Renal cortical epithelial cell (primary cell): Measurements from ENCODE around the gene WNK2. TPM values are rescaled to one million over a fixed set of nuclear protein-coding genes. Genes with fewer than 3 reads are reported as not detected.

Source experiments
- DNase-seq: peaks from one replicate; pipeline ENCODE4 v3.0.0-alpha.2; 2011; ENCODE audit warnings: low read depth
- total RNA-seq: library from RNA; depleted of rRNA; stranded (reverse); fragments of >200 nt; gene quantifications from 2 replicates; pipeline ENCODE4 v1.2.3, GENCODE V29; 2014

Gene WNK2
- total RNA-seq, 1 donor from 2014 or later: not detected

DNA sequence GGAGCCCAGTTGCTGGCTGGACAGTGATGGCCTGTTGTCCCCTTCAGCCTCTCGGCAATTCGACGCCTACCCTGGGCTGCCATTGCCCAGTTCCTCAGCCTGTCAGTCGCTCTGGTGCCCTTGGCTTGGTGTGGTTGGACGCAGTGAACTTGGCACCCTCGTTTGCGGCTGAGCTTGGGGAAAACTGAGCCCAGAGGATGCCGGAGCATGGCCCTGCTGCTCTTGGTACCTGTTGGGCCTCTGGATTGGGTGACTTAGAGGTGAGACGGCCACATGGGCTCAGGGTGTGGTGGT, 16.5 kb downstream of the WNK2 start:
- no peak for DNase-seq

GRCh38 chr9:93200989-93201334, 17.0 kb downstream of the WNK2 start:
- DNase-seq: no peak

GRCh38 chr9:93203026-93203717, 19.2 kb downstream of the WNK2 start:
- DNase-seq: no peak

- DNase-seq: no peak
Measured at GRCh38 chr9:93203718-93204469, 20.0 kb downstream of the WNK2 start.

DNA sequence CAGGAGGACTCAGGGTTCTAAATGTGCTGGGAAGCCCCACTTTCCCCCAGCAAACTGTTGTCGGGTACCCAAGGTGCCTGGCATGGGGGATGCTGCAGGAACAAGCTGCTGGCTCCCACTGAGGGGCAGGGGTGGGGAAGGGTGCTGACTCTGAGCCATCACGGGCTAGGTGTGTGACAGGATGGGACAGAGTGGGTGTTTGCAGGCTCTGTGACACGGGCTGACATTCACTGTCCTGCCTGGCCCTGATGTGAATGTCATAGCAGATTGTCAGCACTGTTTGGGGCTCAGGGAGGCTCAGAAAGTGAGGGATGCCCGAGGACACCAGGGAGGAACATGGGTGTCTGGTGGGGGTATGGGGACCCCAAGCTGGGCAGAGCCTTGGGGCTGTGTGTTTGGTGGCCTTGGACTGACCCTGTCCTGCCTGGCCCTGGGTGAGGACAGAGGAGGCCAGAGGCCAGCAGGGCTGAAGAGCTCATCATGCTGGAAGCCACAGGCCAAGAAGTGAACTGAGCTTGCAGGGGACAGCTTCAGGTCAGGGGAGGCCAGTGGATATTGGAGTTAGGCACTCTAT, 20.6 kb downstream of the WNK2 start:
- no peak for DNase-seq

- no peak for DNase-seq
Measured at GRCh38 chr9:93205045-93205768, 21.3 kb downstream of the WNK2 start.

- DNase-seq: no peak
Measured at GRCh38 chr9:93205896-93206575, 22.1 kb downstream of the WNK2 start.

- no peak for DNase-seq
Measured at GRCh38 chr9:93206576-93207155, 22.7 kb downstream of the WNK2 start.

DNA sequence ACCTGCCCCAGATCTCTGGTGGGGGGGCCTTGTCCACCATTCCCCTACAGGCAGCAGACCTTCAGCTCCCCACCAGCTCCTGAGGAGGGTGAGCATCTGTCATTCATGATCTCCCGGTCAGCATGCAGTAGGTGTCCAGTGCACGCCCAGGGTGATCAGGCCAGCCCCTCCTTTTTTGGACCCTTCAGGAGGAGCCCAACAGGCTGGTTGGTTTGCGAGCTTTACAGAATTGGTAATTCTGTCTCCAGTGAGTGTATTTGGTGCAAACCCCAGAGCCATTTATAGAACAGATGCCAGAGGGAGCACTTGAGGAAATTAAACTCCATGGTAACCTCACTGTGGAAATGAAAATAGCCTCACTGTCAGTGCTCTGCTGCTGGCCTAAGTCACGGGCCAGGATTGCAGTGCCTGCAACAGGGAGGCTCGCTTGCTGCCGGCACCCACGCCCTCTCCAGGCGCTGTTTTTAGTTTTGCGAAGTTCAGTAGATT, 23.4 kb downstream of the WNK2 start:
- DNase-seq: no peak

DNA sequence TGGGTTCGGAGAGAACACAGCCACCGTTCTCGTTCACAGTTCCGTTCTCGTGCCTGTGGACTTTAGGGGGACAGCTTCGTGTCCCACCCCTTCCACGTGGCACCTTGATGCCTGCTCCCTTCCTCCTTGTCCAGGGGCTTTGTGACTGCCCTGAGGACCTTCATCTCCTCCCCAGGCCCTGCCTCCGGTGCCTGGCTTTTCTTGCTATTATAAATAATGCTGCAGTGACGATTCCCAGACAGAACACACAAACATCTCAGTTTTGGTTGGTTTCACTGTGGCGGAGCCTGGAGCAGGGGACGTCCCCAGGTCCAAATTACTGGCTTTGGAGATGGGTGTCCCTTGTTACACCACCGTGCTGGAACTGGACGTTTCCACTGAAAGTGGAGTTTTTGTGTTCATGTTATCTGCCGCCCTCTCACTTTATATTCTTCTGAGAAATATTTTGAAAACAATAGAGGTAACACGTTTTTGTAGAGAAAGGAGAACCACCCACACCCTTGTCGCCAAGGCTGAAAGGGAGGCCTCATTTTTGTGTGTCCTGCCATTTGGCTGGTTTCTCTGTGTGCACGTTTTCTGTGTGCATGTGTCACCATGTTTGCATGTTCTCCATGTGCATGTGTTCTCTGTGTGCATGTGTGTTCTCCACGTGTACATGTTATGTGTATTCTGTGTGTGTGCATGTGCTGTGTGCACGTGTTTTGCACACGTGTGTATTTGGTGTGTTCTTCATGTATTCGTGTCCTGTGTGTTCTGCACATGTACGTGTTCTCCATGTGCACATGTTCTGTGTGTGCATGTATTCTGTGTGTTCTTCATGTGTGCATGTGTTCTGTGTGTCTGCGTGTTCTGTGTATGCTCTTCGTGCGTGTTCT, 24.2 kb downstream of the WNK2 start:
- no peak for DNase-seq

DNA sequence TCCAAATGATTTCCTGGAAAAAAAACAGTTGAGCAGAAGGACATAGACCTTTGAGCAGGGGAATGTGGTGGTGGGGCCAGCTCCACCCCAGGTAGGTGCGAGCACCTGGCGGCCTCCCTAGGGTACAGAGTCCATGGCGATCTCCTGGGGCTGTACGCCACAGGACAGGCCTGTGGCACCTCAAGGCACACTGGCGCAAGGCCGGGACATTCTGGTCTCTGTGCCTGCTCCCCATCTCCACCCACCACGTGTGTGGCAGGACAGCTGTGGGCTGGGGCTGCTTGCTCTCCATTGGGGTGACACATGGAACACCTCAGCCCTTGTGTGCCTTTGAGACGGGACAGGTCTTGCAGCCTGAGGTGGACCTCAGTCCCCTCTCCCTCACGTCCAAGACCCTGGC, 25.2 kb downstream of the WNK2 start:
- no peak for DNase-seq

GRCh38 chr9:93209576-93210323, 25.8 kb downstream of the WNK2 start:
- DNase-seq: no peak

DNA sequence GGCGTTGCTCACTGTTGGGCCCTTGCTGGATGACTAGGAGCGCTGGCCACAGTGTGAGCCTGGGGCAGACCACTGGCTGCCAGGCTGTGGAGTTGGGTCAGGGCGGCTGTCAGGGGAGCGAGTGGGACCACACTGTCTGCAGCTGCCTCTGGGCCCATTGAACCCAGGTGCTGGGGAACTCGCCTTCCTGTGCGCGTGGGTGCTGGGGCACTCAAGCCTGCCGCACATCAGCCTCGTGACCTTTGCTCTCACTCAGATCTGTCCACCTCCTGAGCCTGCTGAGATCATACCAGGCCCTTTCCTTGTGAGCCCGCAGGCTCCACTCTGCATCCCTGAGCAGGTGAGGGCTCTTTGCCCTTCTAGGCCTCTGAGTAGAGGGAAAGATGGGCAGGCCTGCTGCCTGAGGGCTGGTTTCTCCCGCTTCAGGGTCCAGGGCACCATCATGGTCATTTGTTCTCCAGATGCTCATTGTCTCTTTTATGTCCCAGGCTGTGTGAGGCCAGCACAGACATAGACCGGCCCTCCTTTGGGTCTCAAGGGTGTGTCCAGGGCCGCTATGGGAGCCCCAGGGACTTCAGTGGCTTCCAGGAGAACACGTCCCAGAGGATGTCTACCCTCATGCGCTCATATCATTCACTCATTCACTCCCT, 26.5 kb downstream of the WNK2 start:
- no peak for DNase-seq

GRCh38 chr9:93210974-93211653, 27.2 kb downstream of the WNK2 start:
- DNase-seq: no peak

DNA sequence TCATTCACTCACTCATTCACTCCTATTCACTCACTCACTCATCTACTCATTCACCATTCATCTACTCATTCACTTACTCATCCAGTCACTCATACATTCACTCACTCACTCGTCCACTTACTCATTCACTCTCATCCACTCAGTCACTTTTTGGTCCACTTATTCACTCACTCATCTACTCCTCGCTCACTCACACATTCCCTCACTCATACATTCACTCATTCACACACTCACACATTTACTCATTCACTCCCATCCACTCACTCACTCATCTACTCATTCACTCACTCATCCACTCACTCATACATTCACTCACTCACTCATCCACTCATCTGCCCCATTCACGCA, 27.7 kb downstream of the WNK2 start:
- no peak for DNase-seq

DNA sequence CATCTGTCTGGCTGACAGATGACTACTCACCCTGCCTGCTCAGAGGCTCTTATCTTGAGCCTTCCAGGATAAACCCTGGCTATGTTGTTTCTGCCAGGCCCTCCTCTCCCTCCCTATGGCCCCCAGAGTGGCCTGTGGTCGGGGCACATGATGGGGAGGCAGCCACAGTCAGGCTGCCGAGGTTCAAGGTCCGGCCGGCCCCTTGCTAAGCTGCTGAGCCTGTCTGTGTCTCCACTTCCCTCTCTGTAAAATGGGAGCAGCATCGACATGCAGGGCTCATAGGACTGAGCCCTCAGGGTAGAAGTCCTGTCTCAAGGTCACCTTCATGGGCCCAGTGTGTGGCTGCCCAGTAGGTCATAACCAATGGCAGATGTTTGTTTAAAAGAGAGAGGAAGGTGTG, 28.5 kb downstream of the WNK2 start:
- DNase-seq: no peak

GRCh38 chr9:93216073-93216365, 32.1 kb downstream of the WNK2 start:
- DNase-seq: no peak

GRCh38 chr9:93217706-93218105, 33.8 kb downstream of the WNK2 start:
- DNase-seq: no peak

DNA sequence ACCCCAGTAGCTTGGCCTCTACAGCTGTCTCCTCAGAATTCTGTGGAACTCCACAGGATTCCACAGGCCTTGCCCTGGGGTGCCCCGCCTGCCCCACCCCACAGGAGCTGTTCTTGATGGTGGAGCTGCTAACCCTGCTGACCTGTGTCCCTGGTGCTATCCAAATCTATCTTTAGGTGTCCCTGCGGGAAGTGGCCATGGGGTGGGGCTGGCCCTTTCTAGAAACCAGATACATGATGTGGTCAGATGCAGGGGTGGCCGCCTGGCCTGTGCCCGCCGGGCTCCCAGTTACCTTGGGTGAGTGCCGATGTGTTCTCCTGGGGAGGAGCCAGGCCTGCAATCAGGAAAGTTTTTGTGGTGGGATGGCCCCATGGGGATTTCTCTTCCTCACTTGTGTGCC, 34.2 kb downstream of the WNK2 start:
- DNase-seq: no peak
